PC-9 (cell line): ENCODE measurements around the gene ARHGAP6. TPM values are rescaled to one million over a fixed set of nuclear protein-coding genes. Genes with fewer than 3 reads are reported as not detected.

Experiments used
- BruUV-seq: library from RNA; stranded (reverse); fragments of 400-500 nt; replicated peaks from 2 replicates; lab custom pipeline; 2021; lab: Mats Ljungman, UMichigan
- CTCF ChIA-PET: fragments of 300-600 bp; sonication (Branson Sonifier 250); formaldehyde crosslinking; loops from one replicate; lab custom pipeline; 2022; ENCODE audit warnings: antibody characterized with exemption; lab: Charles Lee
- POLR2A ChIA-PET: fragments of 300-600 bp; sonication (Branson Sonifier 250); formaldehyde crosslinking; loops from one replicate; lab custom pipeline; 2022; ENCODE audit warnings: antibody characterized with exemption; ENCODE audit not compliant: unreplicated experiment; lab: Charles Lee
- DNase-seq, 2 experiments: peaks; one replicate each; pipeline versions ENCODE4 v3.0.0 to v3.0.0-alpha.2; 2015 to 2022; ENCODE audit warnings: mixed read lengths in 1 of 2
- H2AFZ ChIP-seq: fragments of 200-600 bp; sonication (generic); 2 replicates; pipeline ENCODE4 v1.8.1; 2017; ENCODE audit warnings: antibody characterized with exemption
- H3F3A ChIP-seq: fragments of 200-600 bp; sonication (generic); 2 replicates; pipeline ENCODE4 v1.8.1; 2017; ENCODE audit warnings: antibody characterized with exemption, mild to moderate bottlenecking, low read depth; ENCODE audit not compliant: insufficient read depth
- H3K27ac ChIP-seq: fragments of 200-600 bp; sonication (generic); 2 replicates; pipeline ENCODE4 v1.6.1; 2016; ENCODE audit warnings: mixed run types
- H3K27me3 ChIP-seq: fragments of 200-600 bp; sonication (generic); 2 replicates; pipeline ENCODE4 v1.6.1; 2016; ENCODE audit warnings: low read depth, mixed run types; ENCODE audit not compliant: insufficient read depth
- H3K36me3 ChIP-seq: fragments of 200-600 bp; sonication (generic); 2 replicates; pipeline ENCODE4 v1.6.1; 2016; ENCODE audit warnings: low read depth, mixed run types
- H3K4me1 ChIP-seq: fragments of 200-600 bp; sonication (generic); replicated peaks from 2 replicates; pipeline ENCODE4 v1.6.1; 2016; ENCODE audit warnings: mixed run types; ENCODE audit not compliant: insufficient read depth
- H3K4me2 ChIP-seq: fragments of 200-600 bp; sonication (generic); 2 replicates; pipeline ENCODE4 v1.6.1; 2017; ENCODE audit warnings: mixed run types
- H3K4me3 ChIP-seq: fragments of 200-600 bp; sonication (generic); 2 replicates; pipeline ENCODE4 v1.6.1; 2016; ENCODE audit warnings: mixed run types
- H3K79me2 ChIP-seq: fragments of 200-600 bp; sonication (generic); 2 replicates; pipeline ENCODE4 v1.6.1; 2017; ENCODE audit warnings: low read depth, mixed run types
- H3K9me2 ChIP-seq: fragments of 200-600 bp; sonication (generic); 2 replicates; pipeline ENCODE4 v1.8.1; 2017; ENCODE audit warnings: mild to moderate bottlenecking; ENCODE audit not compliant: insufficient read depth
- H3K9me3 ChIP-seq: fragments of 200-600 bp; sonication (generic); 2 replicates; pipeline ENCODE4 v1.8.1; 2016; ENCODE audit warnings: low read depth; ENCODE audit not compliant: insufficient read depth
- H4K20me1 ChIP-seq: fragments of 200-600 bp; sonication (generic); 2 replicates; pipeline ENCODE4 v1.8.1; 2017; ENCODE audit not compliant: insufficient read depth
- EZH2 ChIP-seq: fragments of 200-600 bp; sonication (generic); IDR thresholded peaks from 2 replicates; pipeline ENCODE4 v1.8.0; 2017; ENCODE audit warnings: antibody characterized with exemption, low read depth
- intact Hi-C: fragments of 100-400 bp; cut with micrococcal nuclease; formaldehyde crosslinking; loops from one replicate; pipeline ENCODE4 v1.10.0; 2022; ENCODE audit not compliant: unreplicated experiment
- total RNA-seq: library from RNA; stranded (reverse); gene quantifications from 2 replicates; pipeline ENCODE4 v1.2.3, GENCODE V29; 2021
- TF ChIP-seq, protein P1 (sequence below): fragments of 200-600 bp; sonication (generic); conservative IDR thresholded peaks from 2 replicates; pipeline ENCODE4 v1.6.1; 2017; ENCODE audit warnings: mixed run types, antibody characterized with exemption, mild to moderate bottlenecking, moderate library complexity

ARHGAP6 gene
- total RNA-seq, 1 experiment from 2014 or later: not detected

DNA sequence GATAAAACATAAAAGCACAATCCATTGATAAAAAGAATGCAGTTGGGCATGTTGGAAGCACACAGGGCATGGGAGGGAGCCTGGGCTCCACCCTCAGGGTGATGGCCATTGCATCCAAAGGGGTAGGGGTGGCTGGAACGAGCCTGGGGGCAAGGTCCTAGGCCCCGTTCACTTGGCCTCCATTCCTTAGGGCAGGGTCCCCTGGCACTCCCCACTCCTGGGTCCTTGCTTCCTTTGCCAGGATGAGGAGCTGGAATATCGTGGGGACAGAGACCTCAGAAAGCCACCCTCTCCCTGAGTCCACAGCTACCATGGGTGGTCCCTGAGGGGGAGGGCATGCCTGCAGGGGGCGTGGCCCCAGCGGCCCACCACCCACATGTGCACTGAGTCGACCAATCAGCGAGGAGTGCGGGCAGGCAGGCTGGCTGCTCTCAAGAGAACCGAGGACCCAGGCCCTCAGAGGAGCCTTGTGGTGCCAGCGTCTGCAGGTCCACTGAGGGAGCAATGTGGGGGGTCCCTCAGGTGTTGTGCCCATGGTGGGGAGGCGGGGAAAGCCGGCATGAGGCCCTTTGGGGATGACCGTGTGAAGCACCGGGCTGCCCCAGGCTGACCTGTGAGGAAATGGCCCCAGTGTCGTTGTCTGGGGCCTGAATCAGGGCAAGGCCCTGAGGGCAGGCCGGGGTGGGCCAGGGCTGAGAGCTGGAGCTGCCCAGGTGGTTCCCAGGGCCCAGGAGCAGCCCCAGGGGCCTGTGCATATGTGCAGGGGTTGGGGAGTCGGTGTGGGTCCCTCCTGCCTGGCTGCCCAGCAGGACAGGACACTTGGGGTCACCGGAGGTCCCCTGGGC is 451.2 kb downstream of the ARHGAP6 start:
- Histone ChIP-seq H2AFZ (no peak overlapping the region), H3K27ac (no peak overlapping the region), H3K4me3 (no peak overlapping the region), H4K20me1 (no peaks in the 10 kb centered on the region), H3K9me3 (no peaks in the 10 kb centered on the region), H3K79me2 (no peaks in the 10 kb centered on the region), H3K4me2 (no peak overlapping the region), H3K27me3 (no peaks in the 10 kb centered on the region), H3K4me1 (no peaks in the 10 kb centered on the region), H3K36me3 (no peaks in the 10 kb centered on the region), H3K9me2 (no peaks in the 10 kb centered on the region), H3F3A (no peaks in the 10 kb centered on the region)
- BruUV-seq: no TSS peak
- CTCF ChIA-PET: no interaction called here
- DNase-seq: no peak
- POLR2A ChIA-PET: no interaction called here
- TF ChIP-seq, protein P1, sequence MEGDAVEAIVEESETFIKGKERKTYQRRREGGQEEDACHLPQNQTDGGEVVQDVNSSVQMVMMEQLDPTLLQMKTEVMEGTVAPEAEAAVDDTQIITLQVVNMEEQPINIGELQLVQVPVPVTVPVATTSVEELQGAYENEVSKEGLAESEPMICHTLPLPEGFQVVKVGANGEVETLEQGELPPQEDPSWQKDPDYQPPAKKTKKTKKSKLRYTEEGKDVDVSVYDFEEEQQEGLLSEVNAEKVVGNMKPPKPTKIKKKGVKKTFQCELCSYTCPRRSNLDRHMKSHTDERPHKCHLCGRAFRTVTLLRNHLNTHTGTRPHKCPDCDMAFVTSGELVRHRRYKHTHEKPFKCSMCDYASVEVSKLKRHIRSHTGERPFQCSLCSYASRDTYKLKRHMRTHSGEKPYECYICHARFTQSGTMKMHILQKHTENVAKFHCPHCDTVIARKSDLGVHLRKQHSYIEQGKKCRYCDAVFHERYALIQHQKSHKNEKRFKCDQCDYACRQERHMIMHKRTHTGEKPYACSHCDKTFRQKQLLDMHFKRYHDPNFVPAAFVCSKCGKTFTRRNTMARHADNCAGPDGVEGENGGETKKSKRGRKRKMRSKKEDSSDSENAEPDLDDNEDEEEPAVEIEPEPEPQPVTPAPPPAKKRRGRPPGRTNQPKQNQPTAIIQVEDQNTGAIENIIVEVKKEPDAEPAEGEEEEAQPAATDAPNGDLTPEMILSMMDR: no peak
- no peak for TF ChIP-seq EZH2
- intact Hi-C loops: no loop called here

DNA sequence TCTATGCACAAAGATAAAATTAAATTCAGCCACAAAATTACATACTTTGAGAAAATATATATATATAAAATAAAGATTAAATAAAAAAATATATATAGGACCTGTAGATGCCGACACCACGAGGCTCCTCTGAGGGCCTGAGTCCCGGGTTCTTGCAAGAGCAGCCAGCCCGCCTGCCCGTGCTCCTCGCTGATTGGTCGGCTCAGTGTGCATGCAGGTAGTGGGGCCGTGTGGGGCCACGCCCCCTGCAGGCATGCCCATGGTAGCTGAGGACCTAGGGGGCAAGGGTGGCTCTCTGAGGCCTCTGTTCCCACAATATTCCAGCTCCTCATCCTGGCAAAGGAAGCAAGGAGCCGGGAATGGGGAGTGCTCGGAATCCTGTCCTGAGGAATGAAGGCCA is 453.0 kb downstream of the ARHGAP6 start:
- no peaks in the 10 kb centered on the region for H3K4me1 ChIP-seq

DNA sequence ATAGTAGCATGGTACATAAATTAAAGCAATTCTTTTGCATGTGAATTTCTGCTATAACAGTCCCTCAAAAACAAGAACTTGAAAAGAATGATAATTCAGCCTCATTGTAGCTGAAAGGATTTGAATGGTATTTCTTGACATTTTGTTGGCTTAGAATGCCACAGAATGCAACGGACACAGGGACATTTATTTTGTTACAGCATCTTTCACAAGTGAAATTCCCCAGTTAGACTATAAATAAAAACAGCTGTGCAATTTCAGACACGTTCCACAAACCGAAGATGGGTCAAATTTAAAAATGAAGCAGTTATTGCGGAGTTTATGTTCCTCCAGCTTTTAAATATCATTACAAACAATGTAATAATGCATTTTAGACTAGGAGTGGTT is 455.3 kb downstream of the ARHGAP6 start:
- no peak overlapping the region for H3K4me3 ChIP-seq
- intact Hi-C loops: no loop called here
- ChIA-PET POLR2A (no interaction called here), CTCF (no interaction called here)
- H3F3A ChIP-seq: no peaks in the 10 kb centered on the region
- no TSS peak for BruUV-seq
- no peaks in the 10 kb centered on the region for H3K79me2 ChIP-seq
- H3K4me2 ChIP-seq: no peak overlapping the region
- H4K20me1 ChIP-seq: no peaks in the 10 kb centered on the region
- H3K27me3 ChIP-seq: no peaks in the 10 kb centered on the region
- H3K4me1 ChIP-seq: no peaks in the 10 kb centered on the region
- H3K36me3 ChIP-seq: no peaks in the 10 kb centered on the region
- DNase-seq: no peak
- no peaks in the 10 kb centered on the region for H3K9me3 ChIP-seq
- no peak overlapping the region for H3K27ac ChIP-seq
- TF ChIP-seq, protein P1: no peak
- H2AFZ ChIP-seq: no peak overlapping the region
- H3K9me2 ChIP-seq: no peaks in the 10 kb centered on the region

More for the DNA sequence above, 453.0 kb downstream of the ARHGAP6 start:
- Histone ChIP-seq H3F3A (no peaks in the 10 kb centered on the region), H4K20me1 (no peaks in the 10 kb centered on the region), H2AFZ (no peak overlapping the region), H3K4me3 (no peak overlapping the region), H3K79me2 (no peaks in the 10 kb centered on the region), H3K4me2 (no peak overlapping the region), H3K36me3 (no peaks in the 10 kb centered on the region), H3K27me3 (no peaks in the 10 kb centered on the region), H3K9me2 (no peaks in the 10 kb centered on the region), H3K9me3 (no peaks in the 10 kb centered on the region), H3K27ac (no peak overlapping the region)
- POLR2A ChIA-PET: no interaction called here
- TF ChIP-seq, protein P1: no peak
- no peak for TF ChIP-seq EZH2
- DNase-seq: no peak
- BruUV-seq: no TSS peak
- CTCF ChIA-PET: no interaction called here
- intact Hi-C loops: no loop called here
